Measurements from ENCODE around the gene CD34. TPM values are rescaled to one million over a fixed set of nuclear protein-coding genes. Genes with fewer than 3 reads are reported as not detected.

CD34 gene
- total RNA-seq, 1 donor from 2014 or later, result not detected

DNA sequence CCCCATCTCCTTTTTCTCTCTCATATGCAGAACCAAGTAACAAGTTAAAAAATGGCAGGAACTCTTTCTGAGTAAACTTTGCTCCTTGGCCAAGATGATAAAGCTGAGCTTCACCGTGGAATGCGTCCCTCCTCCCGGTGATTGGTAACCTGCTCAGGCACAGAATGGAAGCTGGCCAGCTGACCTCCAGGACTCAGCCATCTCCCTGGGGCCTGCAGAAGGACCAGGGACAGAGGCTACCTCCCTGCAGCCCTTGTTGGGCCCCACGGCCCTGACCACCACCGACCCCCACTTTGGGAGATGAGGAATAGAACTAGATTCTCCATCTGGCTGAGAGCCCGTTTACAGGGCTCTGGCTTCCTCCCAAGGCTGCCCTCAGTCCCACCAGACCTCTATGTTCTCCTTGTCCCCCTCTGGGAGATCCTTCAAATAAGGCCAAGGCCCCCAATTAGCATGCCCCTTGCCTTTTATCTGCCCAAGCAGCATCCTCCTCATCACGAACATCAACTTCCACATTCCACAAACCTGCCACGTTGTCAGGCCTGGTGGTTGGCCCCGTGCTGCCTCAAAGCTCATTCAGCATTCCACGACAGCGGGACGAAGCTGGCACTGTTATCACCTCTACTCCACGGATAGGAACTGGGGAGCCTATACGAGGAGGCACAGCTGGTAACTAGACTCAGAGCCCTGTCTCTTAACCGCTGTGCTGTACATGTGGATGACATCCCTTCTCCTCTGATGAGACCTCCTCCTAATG, 74.2 kb downstream of the CD34 start:
- no peak overlapping the region for H3K4me3 ChIP-seq (ENCODE audit: low read depth, low read length)
- DNase-seq (ENCODE audit: low read depth), result no peak
- TF ChIP-seq, protein P1, sequence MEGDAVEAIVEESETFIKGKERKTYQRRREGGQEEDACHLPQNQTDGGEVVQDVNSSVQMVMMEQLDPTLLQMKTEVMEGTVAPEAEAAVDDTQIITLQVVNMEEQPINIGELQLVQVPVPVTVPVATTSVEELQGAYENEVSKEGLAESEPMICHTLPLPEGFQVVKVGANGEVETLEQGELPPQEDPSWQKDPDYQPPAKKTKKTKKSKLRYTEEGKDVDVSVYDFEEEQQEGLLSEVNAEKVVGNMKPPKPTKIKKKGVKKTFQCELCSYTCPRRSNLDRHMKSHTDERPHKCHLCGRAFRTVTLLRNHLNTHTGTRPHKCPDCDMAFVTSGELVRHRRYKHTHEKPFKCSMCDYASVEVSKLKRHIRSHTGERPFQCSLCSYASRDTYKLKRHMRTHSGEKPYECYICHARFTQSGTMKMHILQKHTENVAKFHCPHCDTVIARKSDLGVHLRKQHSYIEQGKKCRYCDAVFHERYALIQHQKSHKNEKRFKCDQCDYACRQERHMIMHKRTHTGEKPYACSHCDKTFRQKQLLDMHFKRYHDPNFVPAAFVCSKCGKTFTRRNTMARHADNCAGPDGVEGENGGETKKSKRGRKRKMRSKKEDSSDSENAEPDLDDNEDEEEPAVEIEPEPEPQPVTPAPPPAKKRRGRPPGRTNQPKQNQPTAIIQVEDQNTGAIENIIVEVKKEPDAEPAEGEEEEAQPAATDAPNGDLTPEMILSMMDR (conservative IDR thresholded peaks at IDR 0.05; ENCODE audit: low read depth, low read length), result no peak

DNA sequence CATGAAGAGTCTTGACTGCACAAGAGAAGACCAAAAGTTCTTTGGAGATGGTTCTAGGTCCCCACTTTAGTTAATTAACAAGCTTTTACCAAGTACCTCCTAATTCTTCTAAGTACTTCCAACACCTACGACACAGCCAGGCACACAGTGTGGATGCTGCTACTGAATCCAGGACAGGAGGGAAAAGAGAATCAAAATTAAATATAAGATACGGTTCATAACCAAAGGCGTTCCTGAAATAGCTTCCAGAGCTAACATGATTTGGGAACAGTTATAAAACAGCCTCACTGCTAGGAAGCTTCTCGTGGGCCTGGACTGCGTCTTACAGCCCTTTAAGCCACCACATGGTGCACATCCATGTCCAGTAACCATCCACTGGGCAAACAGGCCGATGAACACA, 75.0 kb downstream of the CD34 start:
- no peak for DNase-seq (ENCODE audit: low read depth)
- no peak overlapping the region for H3K4me3 ChIP-seq (ENCODE audit: low read depth, low read length)
- TF ChIP-seq, protein P1 (conservative IDR thresholded peaks at IDR 0.05; ENCODE audit: low read depth, low read length), result no peak

DNA sequence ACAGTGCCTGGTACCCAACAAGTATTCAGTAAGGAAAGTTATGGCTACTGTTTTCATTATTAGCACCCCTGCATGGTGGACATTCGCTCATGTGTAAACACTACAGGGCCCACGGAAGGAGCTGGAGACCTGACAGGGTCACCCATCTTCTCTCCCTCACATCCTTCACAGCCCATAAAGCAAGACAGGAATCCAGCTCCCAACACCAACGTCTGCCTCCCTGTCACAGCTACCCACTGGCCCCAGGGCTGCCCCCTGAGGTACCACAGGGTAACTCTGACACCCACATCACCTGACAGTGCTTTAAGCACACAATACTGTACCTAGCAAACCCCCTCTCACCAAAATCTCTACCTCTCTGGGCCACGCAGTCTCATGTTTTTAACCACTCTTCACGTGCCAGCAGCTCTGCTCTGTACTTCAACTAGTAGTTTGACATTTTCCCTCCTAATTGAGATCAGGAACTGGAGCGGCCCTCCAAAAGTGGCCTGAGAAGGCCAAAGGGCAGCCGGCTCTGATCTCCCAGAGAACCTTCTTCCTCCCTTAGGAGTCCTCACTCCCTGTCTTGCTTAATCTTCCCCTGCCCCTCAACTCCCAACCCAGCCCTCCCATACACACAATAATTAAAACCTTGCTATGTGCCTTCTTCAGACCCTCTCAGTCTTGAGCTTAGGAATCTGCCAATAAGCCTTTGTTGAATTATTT, 76.8 kb downstream of the CD34 start:
- TF ChIP-seq, protein P1 (conservative IDR thresholded peaks at IDR 0.05; ENCODE audit: low read depth, low read length), result no peak
- H3K4me3 ChIP-seq (ENCODE audit: low read depth, low read length), result no peak overlapping the region
- DNase-seq (ENCODE audit: low read depth), result no peak

DNA sequence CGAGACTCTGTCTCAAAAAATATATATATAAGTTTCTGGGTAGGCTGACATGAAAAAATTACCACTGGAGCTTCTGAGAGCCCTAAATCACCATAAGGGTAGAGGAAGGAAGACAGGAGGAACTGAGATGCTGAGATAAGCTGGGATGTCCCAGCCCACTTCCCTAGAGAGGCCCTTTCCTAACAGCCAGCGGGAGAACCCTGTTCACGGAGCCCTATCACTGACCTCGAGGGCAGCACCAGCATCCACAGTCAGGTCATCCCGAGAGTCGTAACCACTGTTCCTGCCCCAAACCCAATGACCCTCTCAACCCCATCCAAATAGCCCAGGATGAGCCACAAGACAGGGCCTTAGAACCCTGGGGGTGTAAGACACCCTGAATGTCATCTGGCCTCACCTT, 77.5 kb downstream of the CD34 start:
- no peak overlapping the region for H3K4me3 ChIP-seq (ENCODE audit: low read depth, low read length)
- TF ChIP-seq, protein P1 (conservative IDR thresholded peaks at IDR 0.05; ENCODE audit: low read depth, low read length), result no peak
- no peak for DNase-seq (ENCODE audit: low read depth)

DNA sequence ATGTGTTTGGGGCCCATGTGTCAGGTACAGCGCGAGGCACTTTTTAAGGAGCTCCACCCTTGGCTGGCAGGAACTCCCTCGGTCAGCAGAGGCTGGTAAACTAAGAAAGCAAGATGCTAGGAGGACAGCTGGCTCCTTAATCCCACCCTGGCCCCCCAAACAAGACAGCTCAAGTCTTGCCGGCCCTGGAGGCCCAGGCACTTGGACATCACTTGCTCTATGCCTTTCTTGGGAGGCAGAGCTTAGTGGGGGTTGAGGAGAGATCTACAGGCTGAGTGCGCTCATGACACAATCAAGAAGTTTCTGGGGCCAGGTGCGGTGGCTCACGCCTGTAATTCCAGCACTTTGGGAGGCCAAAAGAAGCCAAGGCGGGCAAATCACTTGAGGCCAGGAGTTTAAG, 78.1 kb downstream of the CD34 start:
- DNase-seq (ENCODE audit: low read depth), result no peak
- TF ChIP-seq, protein P1 (conservative IDR thresholded peaks at IDR 0.05; ENCODE audit: low read depth, low read length), result no peak
- H3K4me3 ChIP-seq (ENCODE audit: low read depth, low read length), result no peak overlapping the region

DNA sequence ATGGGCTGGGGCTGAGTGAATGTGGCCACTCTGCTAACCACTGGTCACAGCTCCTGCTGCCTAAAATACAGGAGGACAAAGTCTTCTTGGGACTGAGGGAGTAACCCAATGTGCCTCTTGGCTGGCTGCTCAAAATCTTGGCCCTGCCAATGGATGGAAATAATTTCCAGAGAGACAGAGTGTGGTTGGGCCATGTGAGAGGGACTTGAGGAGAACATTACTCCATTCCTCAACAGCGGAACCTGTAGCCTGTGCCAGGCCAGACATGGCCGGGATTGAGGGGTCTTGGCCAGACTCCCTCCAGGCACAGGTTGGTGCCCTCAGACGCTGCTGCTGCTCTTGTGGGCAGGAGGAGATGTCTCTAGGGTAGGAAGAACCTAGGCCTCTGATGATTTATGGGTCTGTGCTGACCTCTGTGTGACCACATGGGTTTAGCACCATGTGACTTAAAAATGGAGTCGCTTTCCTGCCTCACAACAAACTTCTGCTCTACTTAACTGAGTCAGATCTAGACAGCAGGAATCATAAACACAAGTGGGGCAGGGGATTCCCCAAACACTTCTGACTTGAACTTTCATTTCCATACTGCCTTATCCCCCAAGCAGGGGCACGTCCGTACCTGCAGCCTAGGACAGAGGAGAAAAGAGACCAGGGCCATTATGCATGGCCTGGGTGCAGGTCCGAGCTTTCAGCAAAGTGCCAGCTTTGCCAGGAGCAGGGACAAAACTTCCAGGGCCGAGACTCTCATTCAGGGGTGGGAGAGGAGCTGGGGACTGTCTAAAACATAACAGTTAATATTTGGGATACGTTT, 79.2 kb downstream of the CD34 start:
- no peak for DNase-seq (ENCODE audit: low read depth)
- no peak overlapping the region for H3K4me3 ChIP-seq (ENCODE audit: low read depth, low read length)

More for the DNA sequence above, 79.2 kb downstream of the CD34 start:
- TF ChIP-seq, protein P1 (conservative IDR thresholded peaks at IDR 0.05; ENCODE audit: low read depth, low read length), result no peak

Other genes with a start within 250 kb of the CD34 start
- gene CD46, start 159.1 kb downstream of the CD34 start, total RNA-seq, result 114 and 146 TPM in 2 replicates

Measured in epithelial cell of proximal tubule (primary cell).